Posterior cingulate gyrus (tissue), 11 donors: ENCODE measurements around the gene SH3PXD2A.
A peak's percentile ranks its signal among the peaks of the same experiment; 100 is the strongest.
"Not testable (repeated sequence)": the region's sequence is repeated elsewhere in the genome, so short reads cannot be mapped to it uniquely, and the experiment has no call there.

Source experiments
- DNase-seq, 10 donors: peaks; one replicate each; pipeline versions ENCODE4 v3.0.0 to v3.0.0-alpha.2; 2020 to 2021; ENCODE audit warnings: mixed read lengths in 3 of 10
- intact Hi-C: fragments of 100-400 bp; cut with DNase I; formaldehyde crosslinking; loops from one replicate; pipeline ENCODE4 v1.15.1; 2023

The SH3PXD2A gene

GRCh38 chr10:103621783-103622125, 233.6 kb downstream of the SH3PXD2A start:
- peak in 4 of 10 donors; percentile 42 to 87 (median 79) for DNase-seq
- intact Hi-C loops: no loop called here

GRCh38 chr10:103620891-103621782, 234.2 kb downstream of the SH3PXD2A start:
- intact Hi-C loops: no loop called here
- DNase-seq: peak in 3 of 10 donors; percentile 68 to 80 (median 77)

- intact Hi-C loops: no loop called here
- DNase-seq: peak in 5 of 10 donors; percentile 30 to 91 (median 84)
Observed at GRCh38 chr10:103620352-103620740, 235.0 kb downstream of the SH3PXD2A start.

GRCh38 chr10:103619424-103620351, 235.7 kb downstream of the SH3PXD2A start:
- peak in 3 of 10 donors; percentile 59 to 75 (median 66) for DNase-seq
- intact Hi-C loops: no loop called here

GRCh38 chr10:103618575-103619423, 236.6 kb downstream of the SH3PXD2A start:
- peak in 8 of 10 donors; percentile 43 to 87 (median 60) for DNase-seq
- intact Hi-C loops: no loop called here

GRCh38 chr10:103617602-103618385, 237.6 kb downstream of the SH3PXD2A start:
- intact Hi-C loops: no loop called here
- peak in 3 of 10 donors; percentile 60 to 71 (median 66) for DNase-seq

GRCh38 chr10:103616705-103617601, 238.4 kb downstream of the SH3PXD2A start:
- peak in 1 of 10 donors; percentile 66 for DNase-seq
- intact Hi-C loops: no loop called here

- intact Hi-C loops: no loop called here
- DNase-seq: peak in 1 of 10 donors; percentile 57
Observed at GRCh38 chr10:103614306-103615158, 240.8 kb downstream of the SH3PXD2A start.

GRCh38 chr10:103613616-103614015, 241.8 kb downstream of the SH3PXD2A start:
- peak in 1 of 10 donors; percentile 31 for DNase-seq
- intact Hi-C loops: no loop called here

GRCh38 chr10:103612462-103613365, 242.7 kb downstream of the SH3PXD2A start:
- peak in 7 of 10 donors; percentile 45 to 95 (median 63) for DNase-seq
- intact Hi-C loops: no loop called here

GRCh38 chr10:103610921-103611511, 244.4 kb downstream of the SH3PXD2A start:
- intact Hi-C loops: no loop called here
- peak in 4 of 10 donors; percentile 6 to 55 (median 40) for DNase-seq

- intact Hi-C loops: no loop called here
Observed at GRCh38 chr10:103610083-103610472, 245.3 kb downstream of the SH3PXD2A start.

GRCh38 chr10:103609231-103610082, 245.9 kb downstream of the SH3PXD2A start:
- DNase-seq: peak in 3 of 10 donors; percentile 22 to 43 (median 30)
- intact Hi-C loops: no loop called here

More at GRCh38 chr10:103610083-103610472, 245.3 kb downstream of the SH3PXD2A start:
- peak in 3 of 10 donors; percentile 10 to 52 (median 18) for DNase-seq

GRCh38 chr10:103608056-103608455, 247.3 kb downstream of the SH3PXD2A start:
- peak in 4 of 10 donors; percentile 5 to 71 (median 36) for DNase-seq
- intact Hi-C loops: not testable (repeated sequence)

- intact Hi-C loops: not testable (repeated sequence)
- peak in 3 of 10 donors; percentile 37 to 73 (median 57) for DNase-seq
Observed at GRCh38 chr10:103607051-103607450, 248.3 kb downstream of the SH3PXD2A start.
